GM20000 (cell line): ENCODE data around the gene D2HGDH.

Source experiments
- DNase-seq: peaks from one replicate; pipeline ENCODE4 v3.0.0; 2012; ENCODE audit warnings: low spot score
- TF ChIP-seq, protein P1 (sequence below): IDR thresholded peaks from 2 replicates; pipeline ENCODE4 v1.5.1; 2012; ENCODE audit warnings: mild to moderate bottlenecking, control low read depth; ENCODE audit errors: extremely low read depth, missing control alignments

D2HGDH gene

DNA sequence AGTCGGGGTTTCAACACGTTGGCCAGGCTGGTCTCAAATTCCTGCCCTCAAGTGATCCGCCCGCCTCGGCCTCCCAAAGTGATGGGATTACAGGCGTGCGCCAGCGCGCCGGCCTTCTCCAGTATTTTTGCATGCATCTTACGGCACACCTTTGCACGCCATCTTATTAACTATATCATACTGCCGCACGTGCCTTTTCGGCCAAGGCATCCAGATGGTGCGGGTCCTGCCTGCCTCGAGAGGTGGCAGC is 33.4 kb upstream of the D2HGDH start:
- TF ChIP-seq, protein P1, sequence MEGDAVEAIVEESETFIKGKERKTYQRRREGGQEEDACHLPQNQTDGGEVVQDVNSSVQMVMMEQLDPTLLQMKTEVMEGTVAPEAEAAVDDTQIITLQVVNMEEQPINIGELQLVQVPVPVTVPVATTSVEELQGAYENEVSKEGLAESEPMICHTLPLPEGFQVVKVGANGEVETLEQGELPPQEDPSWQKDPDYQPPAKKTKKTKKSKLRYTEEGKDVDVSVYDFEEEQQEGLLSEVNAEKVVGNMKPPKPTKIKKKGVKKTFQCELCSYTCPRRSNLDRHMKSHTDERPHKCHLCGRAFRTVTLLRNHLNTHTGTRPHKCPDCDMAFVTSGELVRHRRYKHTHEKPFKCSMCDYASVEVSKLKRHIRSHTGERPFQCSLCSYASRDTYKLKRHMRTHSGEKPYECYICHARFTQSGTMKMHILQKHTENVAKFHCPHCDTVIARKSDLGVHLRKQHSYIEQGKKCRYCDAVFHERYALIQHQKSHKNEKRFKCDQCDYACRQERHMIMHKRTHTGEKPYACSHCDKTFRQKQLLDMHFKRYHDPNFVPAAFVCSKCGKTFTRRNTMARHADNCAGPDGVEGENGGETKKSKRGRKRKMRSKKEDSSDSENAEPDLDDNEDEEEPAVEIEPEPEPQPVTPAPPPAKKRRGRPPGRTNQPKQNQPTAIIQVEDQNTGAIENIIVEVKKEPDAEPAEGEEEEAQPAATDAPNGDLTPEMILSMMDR, result no peak
- no peak for DNase-seq

DNA sequence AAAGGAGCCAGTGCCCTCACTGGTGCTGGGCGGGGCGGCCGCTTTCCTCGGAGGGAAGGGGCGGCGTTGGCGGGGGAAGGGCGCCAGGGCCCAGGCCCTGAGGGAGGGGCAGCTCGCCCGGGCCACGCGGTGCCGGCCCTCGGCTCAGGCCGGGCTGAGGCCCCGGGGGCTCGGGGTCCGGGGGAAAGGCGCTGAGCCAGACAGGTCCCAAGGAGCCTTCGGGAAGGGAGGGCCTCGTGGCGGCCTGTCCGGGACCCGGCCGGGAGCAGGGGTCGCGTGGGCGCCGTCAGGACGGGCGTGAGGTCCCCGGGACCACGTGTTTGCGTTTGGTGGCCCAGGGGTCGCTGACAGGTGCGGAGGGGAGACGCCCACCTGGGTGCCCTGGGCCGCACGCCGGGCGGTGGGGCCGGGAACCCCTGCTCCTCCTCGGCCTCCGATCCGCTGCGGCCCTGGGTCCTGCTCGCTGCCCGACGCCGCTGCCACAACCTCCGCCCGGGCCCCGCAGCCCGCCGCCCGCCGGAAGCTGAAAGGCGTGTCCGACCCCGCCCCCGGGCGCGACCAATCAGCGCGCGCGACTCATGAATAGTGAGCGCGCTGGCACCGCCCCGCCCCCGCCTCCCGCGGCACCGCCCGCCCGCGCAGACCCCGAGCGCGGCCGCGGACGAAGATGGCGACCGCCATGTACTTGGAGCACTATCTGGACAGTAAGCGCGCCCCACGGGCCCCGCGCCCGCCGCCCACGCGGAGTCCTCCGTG is 32.9 kb upstream of the D2HGDH start, which contains the start of gene ING5:
ING5 (plus strand) TSS at position 641 of the 756 bp plus-strand sequence; CDS start at position 668, 27 bp downstream.
- DNase-seq, result peak; percentile 95
- TF ChIP-seq, protein P1, result no peak

DNA sequence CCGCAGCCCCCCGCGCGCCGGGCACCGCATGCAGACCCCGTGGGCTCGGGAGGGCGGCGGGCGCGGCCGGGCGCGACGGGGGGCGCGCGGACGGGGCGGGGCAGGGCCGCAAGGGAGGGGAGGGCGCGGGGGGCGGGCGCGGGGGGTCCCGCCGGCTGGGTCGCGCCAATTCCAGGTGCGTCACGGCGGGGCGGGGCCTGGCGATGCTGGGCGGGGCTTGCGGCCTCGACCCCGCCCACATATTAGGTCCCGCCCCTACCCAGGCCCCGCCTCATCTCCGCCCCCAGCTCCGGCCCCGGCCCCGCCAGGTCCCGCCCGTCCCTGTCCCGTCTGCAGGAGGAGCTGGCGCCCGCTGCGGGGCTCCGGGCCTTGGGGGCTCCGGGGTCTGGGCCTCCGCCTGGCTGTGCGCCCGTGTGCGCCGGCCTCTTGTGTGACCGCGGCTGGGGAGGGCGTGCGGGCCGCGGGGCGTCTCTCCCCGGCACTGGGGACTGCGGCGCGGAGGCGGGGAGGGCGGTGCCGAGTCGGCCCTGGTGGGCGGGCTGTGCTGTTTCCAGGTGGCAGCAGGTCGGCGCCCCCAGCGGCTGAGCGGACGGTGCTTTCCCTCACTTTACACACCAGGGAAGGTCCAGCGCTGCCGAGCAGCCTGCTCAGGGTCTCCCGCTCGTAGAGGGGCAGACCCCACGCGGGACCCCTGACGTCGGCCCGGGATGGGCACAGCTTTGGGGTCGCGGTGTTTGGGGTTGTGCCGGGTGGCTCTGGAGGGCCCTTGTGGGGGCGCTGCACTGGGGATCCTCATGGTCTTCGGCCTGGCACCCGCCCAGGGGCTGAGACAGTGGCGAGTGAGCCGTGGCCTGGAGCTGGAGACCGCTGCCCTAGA is 32.0 kb upstream of the D2HGDH start:
- TF ChIP-seq, protein P1, result peak; percentile 35
- peak; percentile 96 for DNase-seq

DNA sequence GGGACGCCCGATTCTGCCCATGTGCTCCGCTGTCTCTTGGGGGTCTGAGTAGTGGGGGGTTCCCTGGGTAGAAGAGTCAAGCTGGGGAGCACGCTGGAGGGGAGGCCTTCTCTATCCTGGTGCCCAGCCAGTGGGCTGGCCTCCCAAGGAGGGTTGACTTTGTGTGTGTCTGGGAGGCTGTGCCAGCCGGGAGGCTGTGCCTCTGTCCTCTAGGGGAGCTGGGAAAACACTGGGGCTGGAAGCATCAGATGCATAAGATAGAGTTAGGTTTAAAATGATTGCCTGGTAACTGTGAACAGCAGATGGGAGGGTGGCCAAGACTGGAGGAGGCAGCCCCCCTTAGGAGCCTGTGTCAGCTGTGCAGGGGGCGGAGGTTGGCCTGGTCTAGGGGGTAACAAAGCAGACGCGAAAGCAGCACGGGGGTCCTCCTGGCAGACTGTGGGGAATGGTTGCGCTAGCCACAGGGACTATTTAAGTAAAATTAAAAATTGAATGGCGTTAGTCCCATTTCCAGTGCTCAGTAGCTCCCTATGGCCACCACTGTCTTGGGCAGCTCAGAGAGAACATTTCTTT is 31.3 kb upstream of the D2HGDH start:
- peak; percentile 25 for DNase-seq
- TF ChIP-seq, protein P1, result no peak

DNA sequence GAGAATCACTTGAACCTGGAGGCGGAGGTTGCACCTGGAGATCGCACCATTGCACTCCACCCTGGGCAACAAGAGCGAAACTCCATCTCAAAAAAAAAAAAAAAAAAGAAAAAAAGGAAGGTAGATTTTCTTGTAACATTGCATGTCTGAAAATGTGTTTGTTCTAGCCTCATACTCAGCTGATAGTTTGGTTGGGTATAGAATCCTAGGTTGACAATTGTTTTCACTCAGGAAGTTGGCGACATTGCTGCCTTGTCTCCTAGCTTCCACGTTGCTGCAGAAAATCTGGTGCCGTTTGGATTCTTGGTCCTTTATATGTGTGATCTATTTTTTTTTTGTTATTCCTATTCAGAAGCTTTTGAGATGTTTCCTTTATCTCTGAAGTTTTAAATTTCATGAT is 27.9 kb upstream of the D2HGDH start:
- DNase-seq, result no peak
- TF ChIP-seq, protein P1, result no peak

DNA sequence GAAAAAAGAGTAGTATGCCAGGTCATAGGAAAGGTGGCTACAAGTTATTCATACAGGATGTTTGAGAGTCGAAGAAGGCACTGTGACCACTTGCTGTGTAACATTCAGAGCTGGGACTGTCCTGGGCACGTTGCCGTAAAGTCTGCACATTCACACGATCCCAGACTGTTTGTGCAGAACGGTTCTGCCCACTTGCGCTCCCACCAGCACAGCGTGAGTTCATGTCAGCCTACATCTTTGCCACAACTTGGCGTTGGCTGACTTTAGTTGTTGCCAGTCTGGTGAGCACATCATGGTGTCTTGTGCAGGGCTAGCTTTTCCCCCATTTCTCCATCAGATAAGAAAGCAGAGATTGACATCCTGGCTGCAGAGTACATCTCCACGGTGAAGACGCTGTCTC is 25.6 kb upstream of the D2HGDH start:
- no peak for DNase-seq
- TF ChIP-seq, protein P1, result no peak

DNA sequence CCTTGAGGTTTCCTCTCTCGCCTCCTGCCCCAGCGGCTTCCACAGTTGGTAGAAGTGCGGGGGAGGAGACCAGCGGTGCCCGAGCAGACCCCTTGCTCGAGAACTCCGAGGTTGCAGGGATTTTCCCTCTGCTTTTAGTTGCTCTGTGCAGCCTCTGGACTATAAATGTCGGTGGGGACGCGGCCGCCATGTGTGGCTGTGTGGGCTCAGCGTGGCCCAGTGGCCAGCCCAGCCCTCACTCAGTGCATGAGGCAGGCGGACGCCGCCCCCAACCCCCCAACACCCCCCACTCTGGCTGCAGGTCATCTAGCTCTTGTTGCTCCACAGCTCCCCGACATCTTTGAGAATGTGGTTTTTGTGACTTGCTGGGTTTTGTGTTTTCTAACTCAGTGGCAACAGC is 15.3 kb upstream of the D2HGDH start:
- TF ChIP-seq, protein P1, result no peak

More for the DNA sequence above, 15.3 kb upstream of the D2HGDH start:
- no peak for DNase-seq
